GM12878 (cell line): ENCODE results near the gene SHLD1. TPM values are rescaled to one million over a fixed set of nuclear protein-coding genes. Genes with fewer than 3 reads are reported as not detected.
A peak's percentile ranks its signal among the peaks of the same experiment; 100 is the strongest.

Experiments used
- BRCA1 ChIP-seq: IDR thresholded peaks from 2 replicates; pipeline ENCODE4 v1.6.1; 2011; ENCODE audit warnings: low read depth, low read length, improper control_type of control experiment
- FOXM1 ChIP-seq: IDR thresholded peaks from 2 replicates; pipeline ENCODE4 v1.6.1; 2012; ENCODE audit warnings: low read depth, mild to moderate bottlenecking, inconsistent platforms, low read length, moderate library complexity
- HDAC2 ChIP-seq: fragments of 200-600 bp; sonication (generic); IDR thresholded peaks from 2 replicates; pipeline ENCODE4 v1.6.1; 2017
- KAT2A ChIP-seq: conservative IDR thresholded peaks from 2 replicates; pipeline ENCODE4 v1.6.1; 2011; ENCODE audit warnings: low read depth, low read length; ENCODE audit not compliant: control insufficient read depth
- PAX5 ChIP-seq: IDR thresholded peaks from 2 replicates; pipeline ENCODE4 v1.6.1; 2011; ENCODE audit warnings: low read depth, low read length, borderline replicate concordance
- PAX8 ChIP-seq: fragments of 450-650 bp; IDR thresholded peaks from 2 replicates; pipeline ENCODE4 v1.6.1; 2017; ENCODE audit warnings: mild to moderate bottlenecking, moderate library complexity
- RELA ChIP-seq: fragments of 450-650 bp; IDR thresholded peaks from 2 replicates; pipeline ENCODE4 v1.8.0; 2014; ENCODE audit warnings: borderline replicate concordance; ENCODE audit not compliant: partially characterized antibody
- YBX1 ChIP-seq: fragments of 450-650 bp; IDR thresholded peaks from 2 replicates; pipeline ENCODE4 v1.6.1; 2016; ENCODE audit warnings: antibody characterized with exemption
- polyA plus RNA-seq, 11 experiments: library from polyadenylated mRNA; depleted of rRNA in 4 of 11; unstranded in 6 of 11; stranded (reverse) in 5 of 11; fragments of >200 nt; fragmentation: Nextera tagmentation in 4 of 11; fragmentation: Illumina TruSeq in 1 of 11; extraction: Ambion mirVana in 4 of 11; extraction: Trizol in 1 of 11; gene quantifications; 1 replicate in 1 of 11; 2 replicates in 10 of 11; pipeline versions ENCODE4 v1.2.1 to v1.2.3, GENCODE V29; 2011 to 2016; ENCODE audit warnings: inconsistent platforms in 2 of 11, missing spikeins in 2 of 11, low read depth in 1 of 11
- total RNA-seq, 4 experiments: library from RNA; depleted of rRNA in 3 of 4; stranded (reverse); fragments of >200 nt in 3 of 4; fragmentation: Illumina TruSeq in 1 of 4; extraction: Trizol in 1 of 4; gene quantifications; 2 replicates each; pipeline versions ENCODE4 v1.2.1 to v1.2.3, GENCODE V29; 2013 to 2021
- TF ChIP-seq, protein P1 (sequence below): fragments of 450-650 bp; IDR thresholded peaks from 2 replicates; pipeline ENCODE4 v1.6.1; 2017; ENCODE audit warnings: antibody characterized with exemption, mild to moderate bottlenecking, moderate library complexity
- TF ChIP-seq, protein P2 (sequence below): IDR thresholded peaks from 2 replicates; pipeline ENCODE4 v1.6.1; 2011; ENCODE audit warnings: borderline replicate concordance, low read depth, mild to moderate bottlenecking, moderate library complexity, low read length; ENCODE audit not compliant: insufficient read depth, poor library complexity, severe bottlenecking
- TF ChIP-seq, protein P3 (sequence below): fragments of 450-650 bp; IDR thresholded peaks from 2 replicates; pipeline ENCODE4 v1.6.1; 2014; ENCODE audit warnings: mild to moderate bottlenecking
- TF ChIP-seq, protein P4 (sequence below): fragments of 450-650 bp; IDR thresholded peaks from 2 replicates; pipeline ENCODE4 v1.6.1; 2017; ENCODE audit warnings: low read depth, mild to moderate bottlenecking, moderate library complexity
- TF ChIP-seq, protein P5 (sequence below): fragments of 450-650 bp; IDR thresholded peaks from 2 replicates; pipeline ENCODE4 v1.6.1; 2018; ENCODE audit warnings: borderline replicate concordance, mild to moderate bottlenecking; ENCODE audit not compliant: partially characterized antibody
- TF ChIP-seq, protein P6 (sequence below): fragments of 450-650 bp; conservative IDR thresholded peaks from 2 replicates; pipeline ENCODE4 v1.6.1; 2017; ENCODE audit warnings: mild to moderate bottlenecking, moderate library complexity
- TF ChIP-seq, protein P7 (sequence below): fragments of 150-350 bp; IDR thresholded peaks from 2 replicates; pipeline ENCODE4 v1.6.1; 2014; ENCODE audit warnings: mild to moderate bottlenecking, low read depth, low read length

Gene SHLD1
- total and polyA plus RNA-seq, 10 of the 15 experiments (the other 5 are each of a cell fraction or from before 2014, with no cell fraction given): 10.8 to 70.9 (median 25.4) TPM

DNA sequence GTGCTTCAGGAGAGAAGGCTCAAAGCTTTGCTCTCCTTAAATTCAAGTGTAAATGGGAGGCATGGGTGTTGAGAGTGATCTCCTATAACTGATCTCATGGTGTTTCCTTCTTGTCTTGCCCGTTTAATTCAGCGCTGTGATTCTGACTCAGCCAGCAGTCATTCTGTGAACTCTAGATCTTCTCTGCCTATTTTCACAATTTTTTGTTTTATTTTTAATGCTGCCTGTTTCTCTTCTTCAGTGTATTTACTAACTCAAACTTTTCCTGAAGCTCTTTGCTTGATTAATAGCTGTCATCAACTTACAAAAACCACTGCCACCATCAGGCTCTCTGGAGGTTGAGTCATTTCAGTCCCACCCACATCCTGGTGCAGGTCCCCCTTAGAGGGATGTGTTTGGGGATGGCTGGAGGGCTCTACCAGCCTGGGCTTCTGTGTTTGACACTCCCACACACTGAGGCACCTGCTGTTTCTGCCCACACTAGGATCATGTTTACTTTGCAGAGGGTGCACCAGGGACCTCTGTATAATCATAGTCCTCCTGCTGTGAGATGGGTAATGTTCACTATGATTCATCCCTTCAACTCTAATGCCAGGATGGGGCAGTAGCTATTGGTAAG, 94.0 kb downstream of the SHLD1 start (continued):
- TF ChIP-seq, protein P1, sequence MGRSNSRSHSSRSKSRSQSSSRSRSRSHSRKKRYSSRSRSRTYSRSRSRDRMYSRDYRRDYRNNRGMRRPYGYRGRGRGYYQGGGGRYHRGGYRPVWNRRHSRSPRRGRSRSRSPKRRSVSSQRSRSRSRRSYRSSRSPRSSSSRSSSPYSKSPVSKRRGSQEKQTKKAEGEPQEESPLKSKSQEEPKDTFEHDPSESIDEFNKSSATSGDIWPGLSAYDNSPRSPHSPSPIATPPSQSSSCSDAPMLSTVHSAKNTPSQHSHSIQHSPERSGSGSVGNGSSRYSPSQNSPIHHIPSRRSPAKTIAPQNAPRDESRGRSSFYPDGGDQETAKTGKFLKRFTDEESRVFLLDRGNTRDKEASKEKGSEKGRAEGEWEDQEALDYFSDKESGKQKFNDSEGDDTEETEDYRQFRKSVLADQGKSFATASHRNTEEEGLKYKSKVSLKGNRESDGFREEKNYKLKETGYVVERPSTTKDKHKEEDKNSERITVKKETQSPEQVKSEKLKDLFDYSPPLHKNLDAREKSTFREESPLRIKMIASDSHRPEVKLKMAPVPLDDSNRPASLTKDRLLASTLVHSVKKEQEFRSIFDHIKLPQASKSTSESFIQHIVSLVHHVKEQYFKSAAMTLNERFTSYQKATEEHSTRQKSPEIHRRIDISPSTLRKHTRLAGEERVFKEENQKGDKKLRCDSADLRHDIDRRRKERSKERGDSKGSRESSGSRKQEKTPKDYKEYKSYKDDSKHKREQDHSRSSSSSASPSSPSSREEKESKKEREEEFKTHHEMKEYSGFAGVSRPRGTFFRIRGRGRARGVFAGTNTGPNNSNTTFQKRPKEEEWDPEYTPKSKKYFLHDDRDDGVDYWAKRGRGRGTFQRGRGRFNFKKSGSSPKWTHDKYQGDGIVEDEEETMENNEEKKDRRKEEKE: no peak
- TF ChIP-seq, protein P2, sequence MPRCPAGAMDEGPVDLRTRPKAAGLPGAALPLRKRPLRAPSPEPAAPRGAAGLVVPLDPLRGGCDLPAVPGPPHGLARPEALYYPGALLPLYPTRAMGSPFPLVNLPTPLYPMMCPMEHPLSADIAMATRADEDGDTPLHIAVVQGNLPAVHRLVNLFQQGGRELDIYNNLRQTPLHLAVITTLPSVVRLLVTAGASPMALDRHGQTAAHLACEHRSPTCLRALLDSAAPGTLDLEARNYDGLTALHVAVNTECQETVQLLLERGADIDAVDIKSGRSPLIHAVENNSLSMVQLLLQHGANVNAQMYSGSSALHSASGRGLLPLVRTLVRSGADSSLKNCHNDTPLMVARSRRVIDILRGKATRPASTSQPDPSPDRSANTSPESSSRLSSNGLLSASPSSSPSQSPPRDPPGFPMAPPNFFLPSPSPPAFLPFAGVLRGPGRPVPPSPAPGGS: peak; percentile 62
- TF ChIP-seq, protein P3, sequence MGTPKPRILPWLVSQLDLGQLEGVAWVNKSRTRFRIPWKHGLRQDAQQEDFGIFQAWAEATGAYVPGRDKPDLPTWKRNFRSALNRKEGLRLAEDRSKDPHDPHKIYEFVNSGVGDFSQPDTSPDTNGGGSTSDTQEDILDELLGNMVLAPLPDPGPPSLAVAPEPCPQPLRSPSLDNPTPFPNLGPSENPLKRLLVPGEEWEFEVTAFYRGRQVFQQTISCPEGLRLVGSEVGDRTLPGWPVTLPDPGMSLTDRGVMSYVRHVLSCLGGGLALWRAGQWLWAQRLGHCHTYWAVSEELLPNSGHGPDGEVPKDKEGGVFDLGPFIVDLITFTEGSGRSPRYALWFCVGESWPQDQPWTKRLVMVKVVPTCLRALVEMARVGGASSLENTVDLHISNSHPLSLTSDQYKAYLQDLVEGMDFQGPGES: no peak
- TF ChIP-seq, protein P4, sequence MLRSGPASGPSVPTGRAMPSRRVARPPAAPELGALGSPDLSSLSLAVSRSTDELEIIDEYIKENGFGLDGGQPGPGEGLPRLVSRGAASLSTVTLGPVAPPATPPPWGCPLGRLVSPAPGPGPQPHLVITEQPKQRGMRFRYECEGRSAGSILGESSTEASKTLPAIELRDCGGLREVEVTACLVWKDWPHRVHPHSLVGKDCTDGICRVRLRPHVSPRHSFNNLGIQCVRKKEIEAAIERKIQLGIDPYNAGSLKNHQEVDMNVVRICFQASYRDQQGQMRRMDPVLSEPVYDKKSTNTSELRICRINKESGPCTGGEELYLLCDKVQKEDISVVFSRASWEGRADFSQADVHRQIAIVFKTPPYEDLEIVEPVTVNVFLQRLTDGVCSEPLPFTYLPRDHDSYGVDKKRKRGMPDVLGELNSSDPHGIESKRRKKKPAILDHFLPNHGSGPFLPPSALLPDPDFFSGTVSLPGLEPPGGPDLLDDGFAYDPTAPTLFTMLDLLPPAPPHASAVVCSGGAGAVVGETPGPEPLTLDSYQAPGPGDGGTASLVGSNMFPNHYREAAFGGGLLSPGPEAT: peak; percentile 81
- TF ChIP-seq, protein P5, sequence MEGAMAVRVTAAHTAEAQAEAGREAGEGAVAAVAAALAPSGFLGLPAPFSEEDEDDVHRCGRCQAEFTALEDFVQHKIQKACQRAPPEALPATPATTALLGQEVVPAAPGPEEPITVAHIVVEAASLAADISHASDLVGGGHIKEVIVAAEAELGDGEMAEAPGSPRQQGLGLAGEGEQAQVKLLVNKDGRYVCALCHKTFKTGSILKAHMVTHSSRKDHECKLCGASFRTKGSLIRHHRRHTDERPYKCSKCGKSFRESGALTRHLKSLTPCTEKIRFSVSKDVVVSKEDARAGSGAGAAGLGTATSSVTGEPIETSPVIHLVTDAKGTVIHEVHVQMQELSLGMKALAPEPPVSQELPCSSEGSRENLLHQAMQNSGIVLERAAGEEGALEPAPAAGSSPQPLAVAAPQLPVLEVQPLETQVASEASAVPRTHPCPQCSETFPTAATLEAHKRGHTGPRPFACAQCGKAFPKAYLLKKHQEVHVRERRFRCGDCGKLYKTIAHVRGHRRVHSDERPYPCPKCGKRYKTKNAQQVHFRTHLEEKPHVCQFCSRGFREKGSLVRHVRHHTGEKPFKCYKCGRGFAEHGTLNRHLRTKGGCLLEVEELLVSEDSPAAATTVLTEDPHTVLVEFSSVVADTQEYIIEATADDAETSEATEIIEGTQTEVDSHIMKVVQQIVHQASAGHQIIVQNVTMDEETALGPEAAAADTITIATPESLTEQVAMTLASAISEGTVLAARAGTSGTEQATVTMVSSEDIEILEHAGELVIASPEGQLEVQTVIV: no peak
- TF ChIP-seq, protein P6, sequence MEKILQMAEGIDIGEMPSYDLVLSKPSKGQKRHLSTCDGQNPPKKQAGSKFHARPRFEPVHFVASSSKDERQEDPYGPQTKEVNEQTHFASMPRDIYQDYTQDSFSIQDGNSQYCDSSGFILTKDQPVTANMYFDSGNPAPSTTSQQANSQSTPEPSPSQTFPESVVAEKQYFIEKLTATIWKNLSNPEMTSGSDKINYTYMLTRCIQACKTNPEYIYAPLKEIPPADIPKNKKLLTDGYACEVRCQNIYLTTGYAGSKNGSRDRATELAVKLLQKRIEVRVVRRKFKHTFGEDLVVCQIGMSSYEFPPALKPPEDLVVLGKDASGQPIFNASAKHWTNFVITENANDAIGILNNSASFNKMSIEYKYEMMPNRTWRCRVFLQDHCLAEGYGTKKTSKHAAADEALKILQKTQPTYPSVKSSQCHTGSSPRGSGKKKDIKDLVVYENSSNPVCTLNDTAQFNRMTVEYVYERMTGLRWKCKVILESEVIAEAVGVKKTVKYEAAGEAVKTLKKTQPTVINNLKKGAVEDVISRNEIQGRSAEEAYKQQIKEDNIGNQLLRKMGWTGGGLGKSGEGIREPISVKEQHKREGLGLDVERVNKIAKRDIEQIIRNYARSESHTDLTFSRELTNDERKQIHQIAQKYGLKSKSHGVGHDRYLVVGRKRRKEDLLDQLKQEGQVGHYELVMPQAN: no peak
- no peak for TF ChIP-seq KAT2A
- TF ChIP-seq FOXM1: peak; percentile 75; the same call in 1 of the 2 replicates
- no peak for TF ChIP-seq BRCA1
- TF ChIP-seq RELA: no peak
- TF ChIP-seq YBX1: no peak
- TF ChIP-seq PAX5: peak; percentile 63; the same call in 1 of the 2 replicates
- TF ChIP-seq, protein P7, sequence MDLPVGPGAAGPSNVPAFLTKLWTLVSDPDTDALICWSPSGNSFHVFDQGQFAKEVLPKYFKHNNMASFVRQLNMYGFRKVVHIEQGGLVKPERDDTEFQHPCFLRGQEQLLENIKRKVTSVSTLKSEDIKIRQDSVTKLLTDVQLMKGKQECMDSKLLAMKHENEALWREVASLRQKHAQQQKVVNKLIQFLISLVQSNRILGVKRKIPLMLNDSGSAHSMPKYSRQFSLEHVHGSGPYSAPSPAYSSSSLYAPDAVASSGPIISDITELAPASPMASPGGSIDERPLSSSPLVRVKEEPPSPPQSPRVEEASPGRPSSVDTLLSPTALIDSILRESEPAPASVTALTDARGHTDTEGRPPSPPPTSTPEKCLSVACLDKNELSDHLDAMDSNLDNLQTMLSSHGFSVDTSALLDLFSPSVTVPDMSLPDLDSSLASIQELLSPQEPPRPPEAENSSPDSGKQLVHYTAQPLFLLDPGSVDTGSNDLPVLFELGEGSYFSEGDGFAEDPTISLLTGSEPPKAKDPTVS: no peak
- TF ChIP-seq HDAC2: no peak
- no peak for TF ChIP-seq PAX8
